SU-DHL-6 (cell line): Measurements from ENCODE around the gene GJB4.

Experiments
- CTCF ChIP-seq: fragments of 200-600 bp; sonication (generic); IDR thresholded peaks from one replicate; pipeline ENCODE4 v1.5.1; 2017; ENCODE audit warnings: antibody characterized with exemption, mild to moderate bottlenecking, low read length, moderate library complexity; ENCODE audit not compliant: insufficient read depth, poor library complexity, severe bottlenecking
- EZH2phosphoT487 ChIP-seq: fragments of 200-600 bp; sonication (generic), shearing (Covaris generic); conservative IDR thresholded peaks from 2 replicates; pipeline ENCODE4 v1.6.1; 2018; ENCODE audit warnings: mild to moderate bottlenecking, antibody characterized with exemption, low read length, moderate library complexity, mixed read lengths

GRCh38 chr1:34758751-34759150 lies 789 bp upstream of the GJB4 start:
- TF ChIP-seq CTCF = no peak
- TF ChIP-seq EZH2phosphoT487 = no peak
